Ishikawa (cell line): Measurements from ENCODE around the gene LILRA2.

ENCODE experiments used
- EGR1 ChIP-seq: IDR thresholded peaks from 2 replicates; pipeline ENCODE4 v1.6.1; 2012
- TAF1 ChIP-seq: IDR thresholded peaks from 2 replicates; pipeline ENCODE4 v1.6.1; 2012; ENCODE audit warnings: low read depth, mild to moderate bottlenecking
- TF ChIP-seq, protein P1 (sequence below): IDR thresholded peaks from 2 replicates; pipeline ENCODE4 v1.6.1; 2012; ENCODE audit warnings: low read depth, mild to moderate bottlenecking
- TF ChIP-seq, protein P2 (sequence below): IDR thresholded peaks from 2 replicates; pipeline ENCODE4 v1.6.1; 2012

DNA sequence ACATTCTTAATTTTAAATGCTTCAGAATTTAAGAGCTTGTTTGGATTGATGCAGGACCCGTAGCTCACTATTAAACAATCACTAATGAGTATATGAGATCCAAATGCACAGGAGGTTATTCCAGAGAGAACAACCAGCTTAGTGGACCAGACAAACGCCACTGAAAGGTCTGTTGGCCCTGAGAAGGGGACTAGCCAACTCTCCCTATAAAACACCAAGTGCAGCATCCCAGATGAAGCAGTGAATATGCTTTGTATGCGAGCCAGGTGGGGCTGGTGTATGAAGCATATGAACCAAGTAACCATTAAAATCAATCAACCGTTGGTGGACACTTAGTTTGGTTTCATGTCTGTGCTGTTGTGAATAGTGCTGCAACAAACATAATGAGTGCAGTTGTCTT lies 46.9 kb downstream of the LILRA2 start:
- TF ChIP-seq, protein P1, sequence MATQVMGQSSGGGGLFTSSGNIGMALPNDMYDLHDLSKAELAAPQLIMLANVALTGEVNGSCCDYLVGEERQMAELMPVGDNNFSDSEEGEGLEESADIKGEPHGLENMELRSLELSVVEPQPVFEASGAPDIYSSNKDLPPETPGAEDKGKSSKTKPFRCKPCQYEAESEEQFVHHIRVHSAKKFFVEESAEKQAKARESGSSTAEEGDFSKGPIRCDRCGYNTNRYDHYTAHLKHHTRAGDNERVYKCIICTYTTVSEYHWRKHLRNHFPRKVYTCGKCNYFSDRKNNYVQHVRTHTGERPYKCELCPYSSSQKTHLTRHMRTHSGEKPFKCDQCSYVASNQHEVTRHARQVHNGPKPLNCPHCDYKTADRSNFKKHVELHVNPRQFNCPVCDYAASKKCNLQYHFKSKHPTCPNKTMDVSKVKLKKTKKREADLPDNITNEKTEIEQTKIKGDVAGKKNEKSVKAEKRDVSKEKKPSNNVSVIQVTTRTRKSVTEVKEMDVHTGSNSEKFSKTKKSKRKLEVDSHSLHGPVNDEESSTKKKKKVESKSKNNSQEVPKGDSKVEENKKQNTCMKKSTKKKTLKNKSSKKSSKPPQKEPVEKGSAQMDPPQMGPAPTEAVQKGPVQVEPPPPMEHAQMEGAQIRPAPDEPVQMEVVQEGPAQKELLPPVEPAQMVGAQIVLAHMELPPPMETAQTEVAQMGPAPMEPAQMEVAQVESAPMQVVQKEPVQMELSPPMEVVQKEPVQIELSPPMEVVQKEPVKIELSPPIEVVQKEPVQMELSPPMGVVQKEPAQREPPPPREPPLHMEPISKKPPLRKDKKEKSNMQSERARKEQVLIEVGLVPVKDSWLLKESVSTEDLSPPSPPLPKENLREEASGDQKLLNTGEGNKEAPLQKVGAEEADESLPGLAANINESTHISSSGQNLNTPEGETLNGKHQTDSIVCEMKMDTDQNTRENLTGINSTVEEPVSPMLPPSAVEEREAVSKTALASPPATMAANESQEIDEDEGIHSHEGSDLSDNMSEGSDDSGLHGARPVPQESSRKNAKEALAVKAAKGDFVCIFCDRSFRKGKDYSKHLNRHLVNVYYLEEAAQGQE = no peak
- TF ChIP-seq TAF1 = no peak
- TF ChIP-seq, protein P2, sequence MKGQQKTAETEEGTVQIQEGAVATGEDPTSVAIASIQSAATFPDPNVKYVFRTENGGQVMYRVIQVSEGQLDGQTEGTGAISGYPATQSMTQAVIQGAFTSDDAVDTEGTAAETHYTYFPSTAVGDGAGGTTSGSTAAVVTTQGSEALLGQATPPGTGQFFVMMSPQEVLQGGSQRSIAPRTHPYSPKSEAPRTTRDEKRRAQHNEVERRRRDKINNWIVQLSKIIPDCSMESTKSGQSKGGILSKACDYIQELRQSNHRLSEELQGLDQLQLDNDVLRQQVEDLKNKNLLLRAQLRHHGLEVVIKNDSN = no peak
- TF ChIP-seq EGR1 = no peak
